ENCODE results near the gene TCHP.

TCHP gene

DNA sequence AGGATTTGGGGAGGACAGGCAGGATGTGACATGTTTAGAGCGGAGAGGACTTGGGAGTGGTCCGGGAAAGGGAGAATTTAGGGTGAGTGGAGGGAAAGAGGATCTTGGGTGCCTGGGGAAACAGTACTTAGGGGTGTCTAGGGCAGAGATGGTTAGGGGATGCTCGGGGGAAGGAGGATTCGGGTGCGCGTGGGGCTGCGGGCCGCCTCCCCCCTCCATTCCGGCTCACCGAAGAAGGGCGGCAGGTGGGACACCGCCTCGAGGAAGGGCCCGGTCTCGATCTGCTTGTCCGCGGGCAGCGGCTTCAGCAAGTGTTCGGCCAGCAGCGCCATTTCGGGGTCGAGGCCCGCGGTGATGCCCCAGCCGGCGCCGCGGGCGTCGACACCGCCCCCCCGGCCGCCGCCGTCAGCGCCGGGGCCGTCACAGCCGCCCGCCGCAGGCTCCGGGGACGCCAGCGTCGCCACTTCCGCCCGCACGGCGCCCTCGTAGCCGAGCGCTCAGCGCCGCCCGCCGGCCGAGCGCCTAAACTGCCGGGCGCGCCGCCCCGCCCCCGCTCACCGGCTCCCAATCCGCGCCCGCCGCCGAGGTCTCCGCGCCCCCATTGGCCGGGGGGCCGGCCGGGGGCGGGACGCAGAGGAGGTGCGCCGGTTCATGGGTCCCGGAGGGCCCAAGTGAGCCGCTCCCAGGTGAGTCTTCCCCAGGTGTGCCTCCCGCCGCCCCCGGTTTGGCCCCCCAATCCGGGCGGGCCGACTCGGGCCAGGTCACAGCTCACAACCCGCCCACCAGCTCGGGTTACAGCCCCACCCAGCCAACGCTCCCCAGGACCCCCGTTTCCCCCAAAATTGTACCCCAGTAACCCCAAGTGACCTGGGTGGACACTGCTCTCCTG, 19.8 kb upstream of the TCHP start, which contains the start of gene GLTP:
GLTP (minus strand) TSS at position 499 of the 889 bp plus-strand sequence; CDS start at position 332, 167 bp downstream.
- no peak for FAIRE-seq
- DNase-seq (ENCODE audit: insufficient read length, low spot score) = peak; percentile 91
- TF ChIP-seq, protein P1, sequence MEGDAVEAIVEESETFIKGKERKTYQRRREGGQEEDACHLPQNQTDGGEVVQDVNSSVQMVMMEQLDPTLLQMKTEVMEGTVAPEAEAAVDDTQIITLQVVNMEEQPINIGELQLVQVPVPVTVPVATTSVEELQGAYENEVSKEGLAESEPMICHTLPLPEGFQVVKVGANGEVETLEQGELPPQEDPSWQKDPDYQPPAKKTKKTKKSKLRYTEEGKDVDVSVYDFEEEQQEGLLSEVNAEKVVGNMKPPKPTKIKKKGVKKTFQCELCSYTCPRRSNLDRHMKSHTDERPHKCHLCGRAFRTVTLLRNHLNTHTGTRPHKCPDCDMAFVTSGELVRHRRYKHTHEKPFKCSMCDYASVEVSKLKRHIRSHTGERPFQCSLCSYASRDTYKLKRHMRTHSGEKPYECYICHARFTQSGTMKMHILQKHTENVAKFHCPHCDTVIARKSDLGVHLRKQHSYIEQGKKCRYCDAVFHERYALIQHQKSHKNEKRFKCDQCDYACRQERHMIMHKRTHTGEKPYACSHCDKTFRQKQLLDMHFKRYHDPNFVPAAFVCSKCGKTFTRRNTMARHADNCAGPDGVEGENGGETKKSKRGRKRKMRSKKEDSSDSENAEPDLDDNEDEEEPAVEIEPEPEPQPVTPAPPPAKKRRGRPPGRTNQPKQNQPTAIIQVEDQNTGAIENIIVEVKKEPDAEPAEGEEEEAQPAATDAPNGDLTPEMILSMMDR (IDR thresholded peaks at IDR 0.05; ENCODE audit: insufficient read depth, missing control alignments) = peak; percentile 70

DNA sequence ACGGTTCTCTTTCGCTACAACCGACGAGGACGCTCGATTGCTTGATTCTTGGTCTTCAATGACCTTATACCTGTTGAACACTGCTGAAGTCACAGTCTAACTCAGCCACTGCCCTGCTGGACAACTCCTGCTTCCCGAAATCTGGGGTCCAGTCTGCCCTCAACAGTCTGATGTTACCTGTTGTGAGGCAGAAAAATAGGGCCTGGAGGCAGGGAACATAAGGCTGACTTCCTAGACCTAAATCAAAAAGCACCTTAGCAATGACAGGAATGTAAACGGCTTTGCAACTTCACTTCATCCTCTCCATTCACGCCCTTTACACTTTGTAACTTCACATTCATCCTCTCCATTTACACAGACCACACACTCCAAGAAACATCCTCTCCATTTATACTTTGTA, 19.1 kb upstream of the TCHP start:
- DNase-seq (ENCODE audit: insufficient read length, low spot score) (no peak), FAIRE-seq (no peak)
- TF ChIP-seq, protein P1 (IDR thresholded peaks at IDR 0.05; ENCODE audit: insufficient read depth, missing control alignments) = no peak

DNA sequence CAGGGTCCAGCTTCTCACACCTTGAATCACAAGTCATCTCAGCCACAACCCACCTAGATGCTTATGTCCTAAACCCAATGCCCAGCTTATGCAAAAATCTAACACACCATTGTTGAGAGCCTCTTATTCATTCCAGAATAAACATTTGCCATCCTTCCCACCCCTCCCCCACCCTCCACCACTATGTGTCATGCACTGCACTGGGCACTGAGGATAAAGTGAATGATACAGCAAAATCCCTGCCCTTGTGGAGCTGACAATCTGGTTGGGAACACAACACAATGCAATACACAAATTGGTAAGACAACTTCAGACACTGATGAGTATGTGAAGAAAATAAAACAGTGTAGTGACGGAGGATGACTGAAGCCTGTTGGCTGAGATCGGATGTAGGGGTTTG, 18.3 kb upstream of the TCHP start:
- DNase-seq (ENCODE audit: insufficient read length, low spot score) = no peak
- no peak for FAIRE-seq
- TF ChIP-seq, protein P1 (IDR thresholded peaks at IDR 0.05; ENCODE audit: insufficient read depth, missing control alignments) = no peak

DNA sequence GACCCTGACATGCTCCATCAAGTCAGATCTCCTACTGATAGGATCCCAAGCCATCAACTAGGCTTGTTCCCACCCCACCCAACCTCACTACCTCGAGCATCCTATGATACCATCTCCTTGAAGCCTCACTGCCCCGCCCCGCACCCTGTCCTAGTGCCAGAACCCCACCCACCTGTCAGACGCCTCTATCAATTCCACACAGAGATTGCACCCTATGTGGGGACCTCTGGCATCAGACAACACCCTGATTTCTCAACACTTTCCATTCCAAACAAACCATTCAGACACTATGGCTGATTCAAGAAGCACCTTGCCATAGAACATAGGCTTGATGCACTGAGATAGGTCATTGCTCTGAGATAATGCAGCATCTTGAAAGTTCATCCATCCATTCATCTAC, 16.6 kb upstream of the TCHP start:
- FAIRE-seq = no peak
- DNase-seq (ENCODE audit: insufficient read length, low spot score) = no peak
- TF ChIP-seq, protein P1 (IDR thresholded peaks at IDR 0.05; ENCODE audit: insufficient read depth, missing control alignments) = no peak

DNA sequence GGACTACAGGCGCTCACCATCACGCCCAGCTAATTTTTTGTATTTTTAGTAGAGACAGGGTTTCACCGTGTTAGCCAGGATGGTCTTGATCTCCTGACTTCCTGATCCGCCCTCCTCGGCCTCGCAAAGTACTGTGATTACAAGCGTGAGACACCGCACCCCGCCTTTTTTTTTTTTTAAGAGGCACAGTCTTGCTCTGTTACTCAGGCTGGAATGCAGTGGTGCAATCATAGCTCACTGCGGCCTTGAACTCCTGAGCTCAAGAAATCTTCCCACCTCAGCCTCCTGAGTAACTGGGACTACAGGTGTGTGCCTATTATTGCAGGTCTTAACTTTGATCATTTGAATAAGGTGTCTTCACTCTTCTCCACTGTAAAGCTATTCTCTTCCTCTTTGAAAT, 14.5 kb upstream of the TCHP start:
- TF ChIP-seq, protein P1 (IDR thresholded peaks at IDR 0.05; ENCODE audit: insufficient read depth, missing control alignments) = no peak
- FAIRE-seq (no peak), DNase-seq (ENCODE audit: insufficient read length, low spot score) (no peak)

DNA sequence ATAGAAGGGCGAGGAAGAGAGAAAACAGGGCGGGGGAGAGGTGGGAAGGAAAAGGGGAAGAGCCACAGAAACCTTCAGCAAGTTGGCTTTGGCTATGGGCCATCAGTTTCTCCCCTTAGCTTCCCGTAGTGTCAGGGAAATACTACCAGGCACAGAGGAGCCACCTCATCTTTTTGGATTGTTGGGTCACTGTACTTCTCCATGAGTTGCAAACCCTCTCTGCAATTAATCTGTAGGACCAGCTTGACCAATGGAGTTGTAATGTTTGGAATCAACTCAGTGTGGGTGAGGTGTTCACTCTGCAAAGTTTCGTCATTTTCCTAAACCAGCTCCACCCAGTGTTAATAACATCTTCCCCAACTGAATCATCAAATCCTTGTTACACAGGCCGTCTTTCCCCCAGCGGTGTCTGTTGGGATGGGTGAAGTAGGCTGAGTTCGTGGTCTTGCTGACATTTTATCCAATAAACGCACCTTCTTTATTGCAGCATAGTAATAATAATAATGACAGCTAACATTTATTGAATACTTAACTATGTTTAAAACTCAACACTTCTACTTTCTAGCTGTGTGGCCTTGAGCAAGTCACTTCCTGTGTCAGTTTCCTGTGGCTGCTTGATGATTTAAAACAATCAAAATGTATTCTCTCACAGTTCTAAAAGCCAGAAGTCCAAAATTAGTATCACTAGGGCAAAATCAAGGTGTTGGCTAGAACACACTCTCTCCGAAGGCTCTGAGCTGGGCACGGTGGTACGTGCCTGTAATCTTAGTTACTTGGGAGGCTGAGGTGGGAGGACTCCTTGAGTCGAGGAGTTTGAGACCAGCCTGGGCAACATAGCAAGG, 11.7 kb upstream of the TCHP start:
- FAIRE-seq = no peak
- TF ChIP-seq, protein P1 (IDR thresholded peaks at IDR 0.05; ENCODE audit: insufficient read depth, missing control alignments) = no peak
- DNase-seq (ENCODE audit: insufficient read length, low spot score) = no peak
